RWPE2 (cell line): Measurements from ENCODE around the gene KCNAB2.
A peak's percentile ranks its signal among the peaks of the same experiment; 100 is the strongest.

Experiments
- ATAC-seq: fragments of 200-7000 bp; cut with Tn5 transposase; 3 replicates; pipeline ENCODE4 v1.9.1; 2021; ENCODE audit warnings: low read depth
- DNase-seq: peaks from one replicate; pipeline ENCODE4 v3.0.0-alpha.2; 2020; ENCODE audit warnings: low spot score
- H3K27ac ChIP-seq: fragments of 450-650 bp; 2 replicates; pipeline ENCODE4 v1.5.1; 2017; ENCODE audit warnings: mild to moderate bottlenecking; ENCODE audit not compliant: poor library complexity, severe bottlenecking
- H3K27me3 ChIP-seq: fragments of 250-450 bp; sonication (Bioruptor Pico); 2 replicates; pipeline ENCODE4 v1.5.1; 2021; ENCODE audit warnings: mild to moderate bottlenecking, moderate library complexity; ENCODE audit not compliant: insufficient read depth, poor library complexity, severe bottlenecking
- H3K36me3 ChIP-seq: fragments of 250-450 bp; sonication (Bioruptor Pico); 2 replicates; pipeline ENCODE4 v1.5.1; 2020; ENCODE audit warnings: low read depth, mild to moderate bottlenecking, moderate library complexity
- H3K4me1 ChIP-seq: fragments of 250-450 bp; sonication (Bioruptor Pico); 2 replicates; pipeline ENCODE4 v1.5.1; 2021; ENCODE audit warnings: mild to moderate bottlenecking, moderate library complexity; ENCODE audit not compliant: insufficient read depth, poor library complexity, severe bottlenecking
- H3K4me3 ChIP-seq: fragments of 250-450 bp; sonication (Bioruptor Pico); 2 replicates; pipeline ENCODE4 v1.5.1; 2021; ENCODE audit warnings: mild to moderate bottlenecking, moderate library complexity; ENCODE audit not compliant: severe bottlenecking
- H3K9me3 ChIP-seq: fragments of 250-450 bp; sonication (Bioruptor Pico); 2 replicates; pipeline ENCODE4 v1.5.1; 2021; ENCODE audit warnings: mild to moderate bottlenecking, moderate library complexity; ENCODE audit not compliant: severe bottlenecking
- CTCF ChIP-seq: fragments of 450-650 bp; IDR thresholded peaks from one replicate; pipeline ENCODE4 v1.5.1; 2017; ENCODE audit warnings: mild to moderate bottlenecking, moderate library complexity; ENCODE audit not compliant: poor library complexity, severe bottlenecking

KCNAB2 gene

GRCh38 chr1:6103111-6103853 is 57.6 kb downstream of the KCNAB2 start:
- no peak overlapping the region for H3K4me3 ChIP-seq
- H3K9me3 ChIP-seq: no peaks in the 10 kb centered on the region
- peak; percentile 55 for DNase-seq
- no peaks in the 10 kb centered on the region for H3K36me3 ChIP-seq
- no peaks in the 10 kb centered on the region for H3K27me3 ChIP-seq
- no peak for ATAC-seq
- TF ChIP-seq CTCF: no peak
- H3K27ac ChIP-seq: no peak overlapping the region
- H3K4me1 ChIP-seq: no peaks in the 10 kb centered on the region

- no peak overlapping the region for H3K27ac ChIP-seq
- DNase-seq: peak; percentile 50
- no peaks in the 10 kb centered on the region for H3K27me3 ChIP-seq
- no peaks in the 10 kb centered on the region for H3K36me3 ChIP-seq
- H3K4me3 ChIP-seq: no peak overlapping the region
- no peaks in the 10 kb centered on the region for H3K9me3 ChIP-seq
- TF ChIP-seq CTCF: no peak
- H3K4me1 ChIP-seq: no peaks in the 10 kb centered on the region
- ATAC-seq: no peak
Observed at GRCh38 chr1:6103854-6104530, 58.3 kb downstream of the KCNAB2 start.

- no peaks in the 10 kb centered on the region for H3K9me3 ChIP-seq
- TF ChIP-seq CTCF: no peak
- H3K4me3 ChIP-seq: no peak overlapping the region
- no peaks in the 10 kb centered on the region for H3K36me3 ChIP-seq
- ATAC-seq (no peak), DNase-seq (peak; percentile 37)
- H3K4me1 ChIP-seq: no peaks in the 10 kb centered on the region
- H3K27me3 ChIP-seq: no peaks in the 10 kb centered on the region
- no peak overlapping the region for H3K27ac ChIP-seq
Observed at GRCh38 chr1:6104631-6105030, 58.9 kb downstream of the KCNAB2 start.

GRCh38 chr1:6105218-6105679 is 59.6 kb downstream of the KCNAB2 start:
- TF ChIP-seq CTCF: no peak
- DNase-seq (no peak), ATAC-seq (no peak)
- H3K36me3 ChIP-seq: no peaks in the 10 kb centered on the region
- H3K9me3 ChIP-seq: no peaks in the 10 kb centered on the region
- H3K4me3 ChIP-seq: no peak overlapping the region
- H3K27me3 ChIP-seq: no peaks in the 10 kb centered on the region
- H3K4me1 ChIP-seq: no peaks in the 10 kb centered on the region
- H3K27ac ChIP-seq: no peak overlapping the region

GRCh38 chr1:6105763-6106162 is 60.1 kb downstream of the KCNAB2 start:
- no peaks in the 10 kb centered on the region for H3K4me1 ChIP-seq
- ATAC-seq (no peak), DNase-seq (no peak)
- no peak overlapping the region for H3K27ac ChIP-seq
- H3K9me3 ChIP-seq: no peaks in the 10 kb centered on the region
- no peaks in the 10 kb centered on the region for H3K36me3 ChIP-seq
- H3K4me3 ChIP-seq: no peak overlapping the region
- no peak for TF ChIP-seq CTCF
- H3K27me3 ChIP-seq: no peaks in the 10 kb centered on the region
